ENCODE measurements around the gene ABL2.
"Not testable (repeated sequence)": the region's sequence is repeated elsewhere in the genome, so short reads cannot be mapped to it uniquely, and the experiment has no call there.

Gene ABL2

GRCh38 chr1:179168536-179168935 is 60.9 kb downstream of the ABL2 start:
- no peak for DNase-seq

GRCh38 chr1:179167955-179168354 is 61.5 kb downstream of the ABL2 start:
- no peak for DNase-seq

GRCh38 chr1:179167418-179167777 is 62.1 kb downstream of the ABL2 start:
- DNase-seq = no peak

- no peak for DNase-seq
Observed at GRCh38 chr1:179166663-179167417, 62.6 kb downstream of the ABL2 start.

- DNase-seq = no peak
Observed at GRCh38 chr1:179164494-179164893, 65.0 kb downstream of the ABL2 start.

GRCh38 chr1:179156708-179157107 is 72.8 kb downstream of the ABL2 start:
- no peak for DNase-seq

GRCh38 chr1:179156026-179156425 is 73.5 kb downstream of the ABL2 start:
- DNase-seq = no peak

GRCh38 chr1:179155615-179156014 is 73.9 kb downstream of the ABL2 start:
- DNase-seq = no peak

- no peak for DNase-seq
Observed at GRCh38 chr1:179154437-179154836, 75.0 kb downstream of the ABL2 start.

- no peak for DNase-seq
Observed at GRCh38 chr1:179153217-179153616, 76.3 kb downstream of the ABL2 start.

GRCh38 chr1:179151908-179152682 is 77.4 kb downstream of the ABL2 start:
- DNase-seq = no peak

GRCh38 chr1:179146911-179147310 is 82.6 kb downstream of the ABL2 start:
- no peak for DNase-seq

GRCh38 chr1:179146476-179146875 is 83.0 kb downstream of the ABL2 start:
- no peak for DNase-seq

- no peak for DNase-seq
Observed at GRCh38 chr1:179145521-179145920, 84.0 kb downstream of the ABL2 start.

GRCh38 chr1:179144626-179145025 is 84.9 kb downstream of the ABL2 start:
- DNase-seq = no peak

GRCh38 chr1:179143322-179143721 is 86.2 kb downstream of the ABL2 start:
- DNase-seq = no peak

- DNase-seq = no peak
Observed at GRCh38 chr1:179142889-179143299, 86.6 kb downstream of the ABL2 start.

GRCh38 chr1:179141592-179142251 is 87.8 kb downstream of the ABL2 start:
- DNase-seq = no peak

- not testable (repeated sequence) for DNase-seq
Observed at GRCh38 chr1:179138755-179139154, 90.7 kb downstream of the ABL2 start.

- DNase-seq = no peak
Observed at GRCh38 chr1:179137617-179138255, 91.7 kb downstream of the ABL2 start.

- not testable (repeated sequence) for DNase-seq
Observed at GRCh38 chr1:179135707-179136106, 93.8 kb downstream of the ABL2 start.

- not testable (repeated sequence) for DNase-seq
Observed at GRCh38 chr1:179135168-179135567, 94.3 kb downstream of the ABL2 start.

Measured in C1 segment of cervical spinal cord (tissue), 14 donors.